Prostate gland (tissue), 2 donors: ENCODE data around the gene GRK3.

ENCODE experiments used
- CTCF ChIP-seq, 4 experiments: fragments of 200-600 bp in 2 of 4; fragments of 450-650 bp in 2 of 4; sonication (generic) in 2 of 4; IDR thresholded peaks; 1 replicate in 3 of 4; 2 replicates in 1 of 4; pipeline ENCODE4 v1.5.1; 2016 to 2019; ENCODE audit warnings: antibody characterized with exemption in 4 of 4, mild to moderate bottlenecking in 2 of 4, moderate library complexity in 2 of 4
- POLR2A ChIP-seq: fragments of 450-650 bp; IDR thresholded peaks from one replicate; pipeline ENCODE4 v1.6.1; 2016; ENCODE audit warnings: antibody characterized with exemption, mild to moderate bottlenecking
- POLR2AphosphoS5 ChIP-seq: sonication (generic); formaldehyde crosslinking; IDR thresholded peaks from one replicate; pipeline ENCODE4 v1.6.1; 2017; ENCODE audit warnings: antibody characterized with exemption

GRCh38 chr22:25677631-25678030, 113.2 kb downstream of the GRK3 start:
- no peak for TF ChIP-seq CTCF (IDR thresholded peaks at IDR 0.05)
- no peak for TF ChIP-seq POLR2AphosphoS5
- TF ChIP-seq POLR2A: no peak
